ENCODE data around the gene NELFB. TPM values are rescaled to one million over a fixed set of nuclear protein-coding genes. Genes with fewer than 3 reads are reported as not detected.
"Not testable (repeated sequence)": the region's sequence is repeated elsewhere in the genome, so short reads cannot be mapped to it uniquely, and the experiment has no call there.

NELFB gene
- total RNA-seq, 1 donor from 2014 or later, result 38.9 TPM

DNA sequence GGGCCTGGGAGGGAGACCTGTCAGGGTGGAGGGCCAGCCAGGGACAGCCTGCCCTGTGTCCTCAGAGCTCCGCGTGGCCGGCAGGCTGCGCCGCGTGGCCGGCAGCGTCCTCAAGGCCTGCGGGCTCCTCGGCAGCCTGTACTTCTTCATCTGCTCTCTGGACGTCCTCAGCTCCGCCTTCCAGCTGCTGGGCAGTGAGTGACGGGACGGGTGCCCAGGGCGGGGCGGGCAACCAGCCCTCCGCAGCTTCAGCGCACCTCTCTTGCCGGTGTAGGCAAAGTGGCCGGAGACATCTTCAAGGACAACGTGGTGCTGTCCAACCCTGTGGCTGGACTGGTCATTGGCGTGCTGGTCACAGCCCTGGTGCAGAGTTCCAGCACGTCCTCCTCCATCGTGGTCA, 22.6 kb upstream of the NELFB start:
- intact Hi-C loops (cut with DNase I), result loop anchor here (5.0 to 10.0 kb wide), 2 partner anchors 48 to 110 kb away; partner anchors contain the start of genes ANAPC2 and SSNA1
- ATAC-seq (no peak), DNase-seq (ENCODE audit: low spot score) (no peak)

DNA sequence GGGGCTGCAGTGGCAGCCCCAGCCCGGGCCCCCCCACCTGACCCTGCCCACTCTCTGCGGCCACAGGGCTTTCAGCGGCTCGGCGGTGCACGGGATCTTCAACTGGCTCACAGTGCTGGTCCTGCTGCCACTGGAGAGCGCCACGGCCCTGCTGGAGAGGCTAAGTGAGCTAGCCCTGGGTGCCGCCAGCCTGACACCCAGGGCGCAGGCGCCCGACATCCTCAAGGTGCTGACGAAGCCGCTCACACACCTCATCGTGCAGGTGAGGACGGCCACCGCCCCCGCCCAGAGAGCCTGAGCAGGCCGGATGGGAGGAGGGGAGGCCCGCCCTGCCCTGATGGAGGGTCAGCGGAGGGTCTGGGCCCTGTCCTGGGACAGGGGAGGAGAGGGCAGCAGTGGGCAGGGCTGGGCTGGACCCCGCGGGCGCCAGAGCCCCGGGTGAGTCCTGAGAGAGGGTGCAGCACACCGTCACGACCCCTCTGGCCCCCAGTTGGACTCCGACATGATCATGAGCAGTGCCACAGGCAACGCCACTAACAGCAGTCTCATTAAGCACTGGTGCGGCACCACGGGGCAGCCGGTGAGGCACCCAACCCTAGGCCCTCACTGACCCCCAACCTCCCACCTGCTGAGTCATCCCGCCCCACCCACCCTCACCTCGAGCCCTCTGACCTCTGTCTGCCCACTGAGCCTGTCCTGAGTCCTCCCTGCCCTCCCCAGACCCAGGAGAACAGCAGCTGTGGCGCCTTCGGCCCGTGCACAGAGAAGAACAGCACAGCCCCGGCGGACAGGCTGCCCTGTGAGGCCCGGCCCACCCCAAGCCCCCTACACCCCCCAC, 21.8 kb upstream of the NELFB start:
- no peak for DNase-seq (ENCODE audit: low spot score)
- intact Hi-C loops (cut with DNase I), result loop anchor here (5.0 to 10.0 kb wide), 2 partner anchors 49 to 111 kb away; partner anchors contain the start of genes ANAPC2 and SSNA1
- no peak for ATAC-seq

DNA sequence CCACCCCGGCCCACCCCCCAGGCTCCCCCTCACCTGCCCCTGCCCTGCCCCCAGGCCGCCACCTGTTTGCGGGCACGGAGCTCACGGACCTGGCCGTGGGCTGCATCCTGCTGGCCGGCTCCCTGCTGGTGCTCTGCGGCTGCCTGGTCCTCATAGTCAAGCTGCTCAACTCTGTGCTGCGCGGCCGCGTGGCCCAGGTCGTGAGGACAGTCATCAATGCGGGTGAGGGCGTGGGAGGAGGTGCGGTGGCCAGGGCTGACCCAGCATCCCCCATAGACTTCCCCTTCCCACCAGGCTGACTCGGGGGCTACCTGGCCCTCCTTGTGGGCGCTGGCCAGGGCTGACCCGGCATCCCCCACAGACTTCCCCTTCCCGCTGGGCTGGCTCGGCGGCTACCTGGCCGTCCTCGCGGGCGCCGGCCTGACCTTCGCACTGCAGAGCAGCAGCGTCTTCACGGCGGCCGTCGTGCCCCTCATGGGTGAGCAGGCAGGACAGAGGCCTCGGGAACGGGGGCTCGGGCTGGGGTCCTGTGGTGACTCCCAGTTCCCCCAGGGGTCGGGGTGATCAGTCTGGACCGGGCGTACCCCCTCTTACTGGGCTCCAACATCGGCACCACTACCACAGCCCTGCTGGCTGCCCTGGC, 21.0 kb upstream of the NELFB start:
- intact Hi-C loops (cut with DNase I), result loop anchor here (5.0 to 10.0 kb wide), 2 partner anchors 49 to 112 kb away; partner anchors contain the start of genes ANAPC2 and SSNA1
- DNase-seq (ENCODE audit: low spot score) (no peak), ATAC-seq (no peak)

DNA sequence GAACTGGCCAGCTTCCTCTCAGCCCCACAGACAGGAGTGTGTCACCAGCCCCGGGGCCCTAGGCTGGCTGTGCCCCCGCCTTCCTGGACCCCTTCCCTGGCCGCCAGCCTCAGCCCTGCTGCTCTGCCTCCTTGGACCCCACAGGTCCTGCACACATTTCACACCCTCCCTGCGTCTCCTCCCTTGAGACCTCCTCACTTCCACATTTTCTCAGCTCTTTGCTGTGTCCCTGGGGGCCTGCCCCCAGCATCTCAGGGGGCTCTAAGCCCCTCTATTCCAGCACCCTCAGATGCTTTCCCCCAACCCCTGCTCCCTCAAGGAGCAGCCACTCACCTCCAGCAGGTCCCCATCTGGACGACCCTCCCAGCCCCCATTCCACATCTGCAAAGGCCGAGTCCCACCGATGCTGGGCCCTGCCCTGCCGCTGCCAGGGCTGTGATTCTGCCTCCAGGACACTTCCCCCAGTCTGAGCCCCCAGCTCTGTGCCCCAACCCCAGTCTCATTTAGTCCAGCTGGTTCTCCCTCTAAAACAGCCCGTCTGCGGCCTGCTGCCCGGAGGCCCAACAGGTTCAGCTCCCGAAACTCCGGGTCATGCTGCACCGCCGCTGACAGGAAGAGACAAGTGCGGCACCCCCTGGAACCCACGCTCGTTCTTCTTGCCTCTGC, 20.2 kb upstream of the NELFB start:
- ATAC-seq (no peak), DNase-seq (ENCODE audit: low spot score) (no peak)
- intact Hi-C loops (cut with DNase I), result loop anchor here (5.0 to 10.0 kb wide), 2 partner anchors 50 to 113 kb away; partner anchors contain the start of genes ANAPC2 and SSNA1

DNA sequence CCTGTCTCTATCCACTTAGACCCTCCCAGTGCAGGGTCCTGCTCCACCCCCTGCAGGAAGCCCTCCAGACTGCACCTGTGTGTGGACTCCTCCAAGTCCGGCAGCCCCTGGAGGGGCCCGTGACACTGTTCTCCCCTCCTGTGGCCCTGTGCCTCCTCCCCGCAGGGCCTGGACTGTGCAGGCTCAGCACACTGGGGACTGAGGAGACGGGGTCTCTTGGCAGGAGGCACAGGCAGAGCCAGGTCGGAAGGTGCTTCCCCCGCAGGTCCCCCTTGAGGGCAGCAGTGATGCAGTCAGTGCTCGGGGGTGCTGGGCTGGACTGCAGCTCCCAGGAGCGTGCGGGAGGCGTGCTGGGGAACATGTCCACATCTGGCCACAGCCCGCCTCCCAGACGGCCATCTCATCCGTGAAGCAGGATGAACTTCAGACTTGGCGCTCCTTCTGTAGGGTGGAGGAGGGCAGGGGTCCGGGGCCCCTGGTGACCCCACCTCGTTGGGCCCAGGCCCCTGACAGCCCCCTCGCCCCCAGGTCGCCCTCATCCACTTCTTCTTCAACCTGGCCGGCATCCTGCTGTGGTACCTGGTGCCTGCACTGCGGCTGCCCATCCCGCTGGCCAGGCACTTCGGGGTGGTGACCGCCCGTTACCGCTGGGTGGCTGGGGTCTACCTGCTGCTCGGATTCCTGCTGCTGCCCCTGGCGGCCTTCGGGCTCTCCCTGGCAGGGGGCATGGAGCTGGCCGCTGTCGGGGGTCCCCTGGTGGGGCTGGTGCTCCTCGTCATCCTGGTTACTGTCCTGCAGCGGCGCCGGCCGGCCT, 19.5 kb upstream of the NELFB start:
- DNase-seq (ENCODE audit: low spot score), result no peak
- intact Hi-C loops (cut with DNase I), result loop anchor here (10.0 kb wide), 1 partner anchor 51 kb away; the partner anchor contains the start of genes ANAPC2 and SSNA1
- ATAC-seq, result no peak

DNA sequence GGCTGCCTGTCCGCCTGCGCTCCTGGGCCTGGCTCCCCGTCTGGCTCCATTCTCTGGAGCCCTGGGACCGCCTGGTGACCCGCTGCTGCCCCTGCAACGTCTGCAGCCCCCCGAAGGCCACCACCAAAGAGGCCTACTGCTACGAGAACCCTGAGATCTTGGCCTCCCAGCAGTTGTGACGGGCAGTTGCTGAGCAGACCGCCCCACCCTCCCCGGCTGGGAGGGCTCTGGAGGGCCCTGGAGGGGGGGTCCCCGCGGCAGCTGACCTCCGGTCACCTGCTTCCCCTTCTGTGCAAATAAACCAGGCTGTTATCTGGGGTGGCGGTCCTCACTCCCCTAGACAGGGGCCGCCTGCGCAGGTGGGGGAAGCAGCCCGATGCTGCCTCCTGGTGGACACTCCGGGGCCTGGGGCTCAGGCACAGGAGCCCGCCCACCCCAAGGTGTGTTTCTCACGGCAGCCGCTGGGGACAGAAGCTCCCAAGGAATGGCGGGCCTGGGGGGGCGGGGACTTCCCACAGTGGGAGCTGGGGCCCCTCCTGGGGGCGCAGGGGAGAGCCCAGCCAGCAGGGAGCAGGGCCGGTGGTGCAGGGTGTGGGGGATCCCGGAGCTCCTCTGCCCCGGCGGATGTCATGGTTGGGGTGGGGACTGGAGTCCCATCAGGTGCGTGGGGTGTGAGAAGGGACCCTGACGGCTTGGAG, 18.7 kb upstream of the NELFB start:
- intact Hi-C loops (cut with DNase I), result loop anchor here (10.0 kb wide), 1 partner anchor 52 kb away; the partner anchor contains the start of genes ANAPC2 and SSNA1
- ATAC-seq, result peak; percentile 33
- DNase-seq (ENCODE audit: low spot score), result peak; percentile 87

DNA sequence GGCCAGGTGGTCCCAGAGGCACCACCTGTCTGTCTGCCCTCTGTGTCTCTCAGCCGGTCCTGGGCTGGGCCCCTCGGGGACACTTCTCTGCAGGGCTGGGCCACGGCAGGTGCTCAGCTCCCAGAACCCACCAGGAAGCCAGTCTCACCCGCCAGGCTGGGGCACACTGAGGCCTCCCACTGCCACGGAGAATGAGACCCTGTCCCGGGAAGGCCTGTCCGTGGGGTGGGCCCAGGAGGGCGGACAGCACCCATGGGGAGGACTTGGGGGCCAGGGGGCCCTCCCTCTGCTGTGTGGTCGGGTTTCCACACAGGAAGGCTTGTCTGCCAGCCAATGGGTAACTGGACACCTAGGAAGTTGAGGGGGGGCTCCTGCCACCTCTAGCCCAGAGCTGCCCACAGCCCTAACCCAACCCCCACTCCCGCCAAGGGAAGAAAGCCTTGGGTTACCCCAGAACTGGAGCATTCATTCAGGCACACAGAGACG, 18.1 kb upstream of the NELFB start:
- intact Hi-C loops (cut with DNase I), result loop anchor here (10.0 kb wide), 1 partner anchor 52 kb away; the partner anchor contains the start of genes ANAPC2 and SSNA1
- DNase-seq (ENCODE audit: low spot score) (no peak), ATAC-seq (no peak)

DNA sequence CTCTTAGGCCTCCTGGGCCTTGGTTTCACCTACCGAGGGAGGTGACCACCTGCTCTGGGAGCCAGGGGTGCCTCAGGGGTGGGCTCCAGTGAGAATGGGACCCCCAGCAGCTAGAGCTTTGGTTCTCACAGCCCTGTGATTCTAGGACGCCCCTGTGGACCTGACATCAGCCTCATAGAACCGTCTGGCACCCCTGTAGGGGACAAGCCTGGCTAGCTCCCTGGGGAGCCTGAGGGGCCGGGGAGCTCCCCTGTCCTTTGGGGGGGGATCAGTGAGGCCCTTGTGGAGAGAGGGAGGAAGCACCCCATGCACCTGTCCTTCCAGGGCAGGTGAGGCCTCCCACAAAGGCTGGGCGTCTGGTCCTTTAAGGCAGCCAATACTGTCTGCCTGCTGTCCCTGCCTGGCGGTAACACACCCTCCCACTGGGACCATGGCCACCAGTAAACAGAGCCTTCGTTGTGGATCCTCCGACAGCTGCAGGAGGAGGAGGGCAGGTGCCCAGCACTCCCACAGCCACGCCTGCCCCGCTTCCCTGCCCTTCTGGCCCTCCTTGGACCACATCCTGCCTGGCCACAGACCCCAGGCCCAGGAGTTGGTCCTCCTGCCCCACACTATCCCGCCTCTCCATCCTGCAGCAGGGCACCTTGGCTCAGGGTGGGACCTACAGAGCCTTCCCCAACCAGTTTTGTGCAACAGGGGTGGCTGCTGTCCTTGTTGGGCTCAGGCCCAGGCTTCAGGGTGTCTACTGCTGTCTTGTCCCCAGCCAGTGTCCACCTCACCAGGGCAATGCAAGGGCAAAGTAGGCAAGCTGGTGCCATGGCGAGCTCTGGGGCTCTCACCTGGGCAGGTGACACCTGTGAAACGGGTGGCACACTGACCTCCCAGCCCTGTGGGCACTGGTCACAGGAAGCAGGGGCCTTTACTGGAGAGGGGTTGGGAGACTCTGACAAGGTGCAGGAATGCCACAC, 17.1 kb upstream of the NELFB start:
- no peak for ATAC-seq
- intact Hi-C loops (cut with DNase I), result loop anchor here (10.0 kb wide), 1 partner anchor 53 kb away; the partner anchor contains the start of genes ANAPC2 and SSNA1

DNA sequence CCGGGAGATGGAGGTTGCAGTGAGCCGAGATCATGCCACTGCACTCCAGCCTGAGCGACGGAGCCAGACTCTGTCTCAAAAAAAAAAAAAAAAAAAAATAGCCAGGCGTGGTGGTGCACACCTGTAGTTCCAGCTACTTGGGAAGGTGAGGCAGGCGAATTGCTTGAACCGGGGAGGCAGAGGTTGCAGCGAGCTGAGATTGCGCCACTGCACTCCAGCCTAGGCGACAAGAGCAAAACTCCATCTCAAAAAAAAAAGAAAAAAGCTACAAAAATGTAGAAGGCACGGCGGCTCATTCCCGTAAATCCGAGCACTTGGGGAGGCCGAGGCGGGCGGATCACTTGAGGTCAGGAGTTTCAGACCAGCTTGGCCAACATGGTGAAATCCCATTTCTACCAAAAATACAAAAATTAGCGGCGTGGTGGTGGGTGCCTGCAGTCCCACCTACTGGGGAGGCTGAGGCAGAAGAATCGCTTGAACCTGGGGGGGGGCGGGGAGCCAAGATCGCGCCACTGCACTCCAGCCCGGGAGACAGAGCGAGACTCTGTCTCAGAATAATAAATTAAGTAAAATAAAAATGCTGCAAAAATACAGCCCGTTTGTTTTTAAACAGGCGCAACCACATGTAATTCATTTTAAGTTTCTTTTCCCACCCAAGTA, 15.5 kb upstream of the NELFB start:
- not testable (repeated sequence) for ATAC-seq; DNase-seq (ENCODE audit: low spot score)
- intact Hi-C loops (cut with DNase I), result loop anchor here (10.0 kb wide), 1 partner anchor 55 kb away; the partner anchor contains the start of genes ANAPC2 and SSNA1

More for the DNA sequence above, 17.1 kb upstream of the NELFB start:
- no peak for DNase-seq (ENCODE audit: low spot score)

DNA sequence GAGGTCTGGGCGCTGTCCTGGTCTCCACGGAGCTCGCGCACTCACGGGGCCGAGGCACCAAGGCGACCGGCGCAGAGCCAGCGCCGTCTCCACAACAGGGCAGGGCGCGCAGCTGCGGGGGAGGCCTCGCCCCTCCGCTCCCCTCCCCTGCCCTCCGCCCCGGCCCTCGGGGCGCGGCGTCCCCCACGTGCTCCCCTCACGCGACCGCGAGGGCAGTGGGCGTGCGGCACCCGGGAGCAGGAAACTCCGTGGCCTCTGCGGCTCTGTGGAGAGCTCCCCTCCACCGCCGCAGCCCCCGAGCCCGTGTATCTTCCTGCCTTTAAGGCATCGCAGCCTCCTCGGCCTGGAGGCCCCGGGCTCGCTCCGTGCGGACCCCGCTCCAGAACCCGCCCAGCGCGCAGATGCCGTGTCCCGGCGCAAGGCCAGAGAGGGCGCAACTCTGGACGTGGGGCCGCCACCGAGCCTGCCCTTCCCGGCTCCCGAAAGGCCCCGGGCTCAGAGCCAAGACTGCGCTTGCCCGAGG, 14.7 kb upstream of the NELFB start:
- intact Hi-C loops (cut with DNase I), result no loop called here
- DNase-seq (ENCODE audit: low spot score), result no peak
- ATAC-seq, result peak; percentile 40

DNA sequence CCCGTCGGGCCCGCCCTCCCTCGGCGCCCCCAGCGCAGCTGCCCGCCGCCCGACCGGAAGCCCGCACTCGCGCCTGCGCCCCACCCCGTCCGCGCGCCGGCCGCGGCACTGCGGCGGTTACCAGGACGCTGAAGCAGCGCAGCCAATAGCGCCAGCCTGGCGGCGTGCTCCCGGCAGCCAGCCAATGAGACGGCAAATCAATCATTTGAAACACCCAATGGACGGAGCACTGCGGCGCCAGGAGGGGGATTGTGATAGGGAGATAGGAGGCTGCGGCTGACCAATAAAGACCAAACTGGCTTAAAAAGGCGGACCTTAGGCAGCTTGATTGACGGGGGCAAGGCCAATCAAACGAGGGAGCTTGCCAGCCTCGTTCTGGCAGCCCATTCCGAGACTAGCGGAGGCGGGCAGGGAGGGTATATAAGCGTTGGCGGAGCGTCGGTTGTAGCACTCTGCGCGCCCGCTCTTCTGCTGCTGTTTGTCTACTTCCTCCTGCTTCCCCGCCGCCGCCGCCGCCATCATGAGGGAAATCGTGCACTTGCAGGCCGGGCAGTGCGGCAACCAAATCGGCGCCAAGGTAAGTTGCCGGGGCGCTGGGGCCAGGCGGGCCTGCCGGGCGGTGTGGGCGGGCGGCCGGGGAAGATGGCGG, 14.2 kb upstream of the NELFB start, which contains the start of gene TUBB4B:
Gene TUBB4B, plus strand, starts transcription at position 447 of the 649 bp plus-strand sequence. Its CDS starts 74 bp downstream, at position 521.
- DNase-seq (ENCODE audit: low spot score) (peak; percentile 99), ATAC-seq (peak; percentile 96)
- intact Hi-C loops (cut with DNase I), result no loop called here

DNA sequence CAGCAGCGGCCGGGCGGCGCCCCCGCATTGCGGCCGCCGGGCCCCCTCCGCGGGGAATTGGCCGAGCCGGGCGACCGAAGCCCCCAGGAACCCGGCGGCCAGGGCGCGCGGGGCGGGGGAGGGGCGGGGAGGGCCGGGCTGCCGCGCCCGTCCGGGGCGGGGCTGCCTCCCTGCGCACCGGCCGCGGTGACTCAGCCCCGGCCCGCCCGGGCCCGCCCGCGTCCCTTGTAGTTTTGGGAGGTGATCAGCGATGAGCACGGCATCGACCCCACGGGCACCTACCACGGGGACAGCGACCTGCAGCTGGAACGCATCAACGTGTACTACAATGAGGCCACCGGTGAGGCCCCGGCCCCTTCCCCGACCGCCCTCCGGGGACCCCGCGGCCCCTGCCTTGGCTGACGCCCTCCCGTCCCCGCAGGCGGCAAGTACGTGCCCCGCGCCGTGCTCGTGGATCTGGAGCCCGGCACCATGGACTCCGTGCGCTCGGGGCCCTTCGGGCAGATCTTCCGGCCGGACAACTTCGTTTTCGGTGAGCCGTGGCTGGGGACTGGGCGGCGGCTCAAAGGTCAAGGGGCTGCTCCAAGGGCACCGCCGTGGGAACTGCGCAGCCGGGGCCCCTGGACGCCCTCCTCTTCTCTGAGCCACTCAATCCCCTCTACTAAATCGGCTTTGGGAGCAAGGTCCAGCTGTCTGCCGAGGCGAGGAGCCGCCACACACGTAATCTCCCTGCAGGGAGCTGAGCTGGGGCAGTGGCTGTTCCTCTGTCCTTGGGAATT, 13.4 kb upstream of the NELFB start:
- ATAC-seq (no peak), DNase-seq (ENCODE audit: low spot score) (peak; percentile 82)
- intact Hi-C loops (cut with DNase I), result no loop called here

DNA sequence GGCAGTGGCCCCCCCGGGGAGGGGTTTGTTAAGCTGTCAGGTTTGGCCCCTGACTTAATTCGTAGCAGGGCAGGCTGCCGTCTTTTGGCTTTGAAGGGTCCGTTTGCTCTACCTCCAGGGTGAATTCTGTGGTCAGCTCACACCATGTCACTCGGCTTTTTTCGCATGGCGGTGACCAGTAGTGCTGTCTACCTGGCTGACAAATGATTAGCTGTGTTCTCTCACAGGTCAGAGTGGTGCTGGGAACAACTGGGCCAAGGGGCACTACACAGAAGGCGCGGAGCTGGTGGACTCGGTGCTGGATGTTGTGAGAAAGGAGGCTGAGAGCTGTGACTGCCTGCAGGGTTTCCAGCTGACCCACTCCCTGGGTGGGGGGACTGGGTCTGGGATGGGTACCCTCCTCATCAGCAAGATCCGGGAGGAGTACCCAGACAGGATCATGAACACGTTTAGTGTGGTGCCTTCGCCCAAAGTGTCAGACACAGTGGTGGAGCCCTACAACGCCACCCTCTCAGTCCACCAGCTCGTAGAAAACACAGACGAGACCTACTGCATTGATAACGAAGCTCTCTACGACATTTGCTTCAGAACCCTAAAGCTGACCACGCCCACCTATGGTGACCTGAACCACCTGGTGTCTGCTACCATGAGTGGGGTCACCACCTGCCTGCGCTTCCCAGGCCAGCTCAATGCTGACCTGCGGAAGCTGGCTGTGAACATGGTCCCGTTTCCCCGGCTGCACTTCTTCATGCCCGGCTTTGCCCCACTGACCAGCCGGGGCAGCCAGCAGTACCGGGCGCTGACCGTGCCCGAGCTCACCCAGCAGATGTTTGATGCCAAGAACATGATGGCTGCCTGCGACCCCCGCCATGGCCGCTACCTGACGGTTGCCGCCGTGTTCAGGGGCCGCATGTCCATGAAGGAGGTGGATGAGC, 12.6 kb upstream of the NELFB start:
- DNase-seq (ENCODE audit: low spot score) (no peak), ATAC-seq (no peak)
- intact Hi-C loops (cut with DNase I), result no loop called here

Measured in sciatic nerve (tissue), 2 donors.